HG03521 (cell line): ENCODE data around the gene FBXO5.
A peak's percentile ranks its signal among the peaks of the same experiment; 100 is the strongest.
"Not testable (repeated sequence)": the region's sequence is repeated elsewhere in the genome, so short reads cannot be mapped to it uniquely, and the experiment has no call there.

Experiments
- ATAC-seq: cut with Tn5 transposase; IDR thresholded peaks from one replicate; pipeline ENCODE4 v1.9.1; 2021; ENCODE audit warnings: mild to moderate bottlenecking, moderate library complexity; ENCODE audit not compliant: unreplicated experiment

FBXO5 gene

GRCh38 chr6:152982904-152983636, at the start of gene FBXO5:
TSS of gene FBXO5 (minus strand) at chr6:152983041. CDS start at chr6:152982959, 82 bp downstream.
- peak; percentile 83 for ATAC-seq

- ATAC-seq, result no peak
These were observed 49.5 kb upstream of the FBXO5 start for GRCh38 chr6:153032255-153032882.

- no peak for ATAC-seq
These were observed 48.6 kb upstream of the FBXO5 start for GRCh38 chr6:153031335-153031955.

GRCh38 chr6:153028963-153029362, 46.1 kb upstream of the FBXO5 start:
- ATAC-seq, result no peak

DNA sequence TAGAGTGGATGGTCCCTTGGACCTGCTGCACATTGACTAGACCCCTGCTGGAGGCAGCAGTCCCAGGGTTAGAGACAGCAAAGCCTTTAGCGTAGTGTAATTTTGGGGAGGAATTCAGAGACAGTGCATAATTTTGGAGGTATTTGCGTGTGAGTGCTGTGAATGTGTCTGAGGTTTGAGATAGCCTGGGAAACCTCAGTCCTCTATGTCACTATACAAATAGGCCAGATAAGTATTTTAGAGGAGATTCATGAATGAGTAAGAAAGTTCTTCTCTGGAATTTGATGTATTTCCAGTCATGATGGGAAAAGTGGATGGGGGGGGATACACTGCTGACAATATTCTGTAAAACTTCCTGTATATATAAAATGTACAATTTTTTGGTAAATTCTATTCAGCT, 45.4 kb upstream of the FBXO5 start:
- no peak for ATAC-seq

DNA sequence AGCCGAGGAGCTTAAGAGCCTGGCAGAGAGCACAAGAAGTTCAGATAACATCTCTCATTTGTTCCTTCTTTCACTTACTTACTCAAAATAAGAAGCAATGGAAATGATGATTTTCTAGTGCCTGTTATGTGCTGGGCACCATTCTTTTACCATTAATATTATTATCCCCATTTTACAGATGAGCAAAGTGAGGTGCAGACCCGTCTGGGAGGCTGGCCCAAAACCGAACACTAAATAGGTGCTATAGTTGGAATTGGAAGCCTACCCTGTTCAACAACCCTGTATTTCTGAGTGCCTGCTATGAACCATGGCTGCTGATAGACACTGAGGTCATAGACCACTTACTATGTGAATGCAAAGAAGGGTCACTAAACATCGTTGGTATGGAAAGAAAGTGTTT, 44.6 kb upstream of the FBXO5 start:
- ATAC-seq, result no peak

DNA sequence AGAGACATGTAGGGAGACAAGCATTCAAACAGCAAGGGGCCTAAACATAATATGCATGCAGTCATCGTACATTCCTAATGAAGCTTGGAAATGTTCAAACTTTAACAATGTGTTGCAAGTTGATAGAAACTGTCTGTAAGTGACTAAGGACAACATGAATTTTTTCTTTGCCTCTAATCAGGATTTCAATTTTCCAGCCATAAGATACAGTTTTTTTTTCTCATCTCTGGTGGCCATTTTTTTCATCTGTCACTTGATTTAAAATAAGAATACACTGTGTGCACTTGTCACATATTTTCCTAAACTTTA, 41.8 kb upstream of the FBXO5 start:
- no peak for ATAC-seq

DNA sequence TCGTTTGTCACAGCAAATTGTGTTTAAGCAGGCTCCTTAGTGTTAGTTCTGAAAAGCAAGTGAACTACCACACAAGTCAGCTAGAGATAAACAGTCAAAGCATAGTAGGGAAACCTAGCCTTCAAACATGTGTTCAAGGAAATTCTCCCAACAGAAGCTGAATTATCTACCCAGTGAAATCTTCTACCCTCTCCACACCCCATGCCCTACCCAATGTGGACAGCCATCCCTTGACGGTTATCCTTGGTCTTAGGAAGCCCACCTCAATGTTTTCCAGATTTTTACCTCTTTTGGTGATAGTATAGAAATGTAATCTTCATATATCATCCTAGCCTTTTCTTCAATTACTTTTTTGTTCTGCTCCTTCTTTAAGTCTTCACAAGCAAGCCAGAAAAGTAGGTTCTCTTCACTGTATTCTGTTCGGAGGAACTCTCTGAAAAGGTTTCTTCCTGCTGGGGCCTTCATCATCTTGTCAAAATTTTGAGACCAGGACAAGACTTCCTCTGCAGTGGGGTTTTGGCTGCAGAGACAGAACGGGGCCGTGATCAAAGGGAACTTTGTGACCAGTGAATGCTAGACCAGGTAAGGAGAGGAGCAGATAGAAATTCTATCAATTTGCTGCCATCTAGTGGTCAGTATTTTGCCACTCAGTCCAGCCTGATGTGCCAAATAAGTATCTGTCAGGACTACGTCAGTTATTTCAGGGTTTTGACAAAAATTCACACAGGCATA, 41.3 kb upstream of the FBXO5 start:
- peak; percentile 96 for ATAC-seq

DNA sequence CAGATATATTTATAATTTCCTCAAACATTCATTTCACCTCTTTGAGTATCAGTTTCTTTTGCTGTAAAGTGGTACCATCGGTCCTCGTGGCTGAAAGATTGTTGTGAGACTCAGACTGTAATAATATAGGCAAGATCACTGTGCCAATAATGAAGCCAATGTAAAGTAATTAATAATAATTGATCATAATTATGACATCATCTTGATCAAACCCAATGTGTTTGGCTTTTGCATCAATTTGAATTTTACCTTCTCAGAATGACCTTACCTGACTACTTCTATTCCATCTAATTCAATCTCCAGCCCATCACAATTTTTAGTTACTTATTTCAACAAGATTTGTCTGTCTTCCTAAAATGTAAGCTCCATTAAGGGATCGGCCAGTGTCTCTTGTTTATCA, 35.5 kb upstream of the FBXO5 start:
- no peak for ATAC-seq

GRCh38 chr6:153016846-153017245, 34.0 kb upstream of the FBXO5 start:
- ATAC-seq, result no peak

DNA sequence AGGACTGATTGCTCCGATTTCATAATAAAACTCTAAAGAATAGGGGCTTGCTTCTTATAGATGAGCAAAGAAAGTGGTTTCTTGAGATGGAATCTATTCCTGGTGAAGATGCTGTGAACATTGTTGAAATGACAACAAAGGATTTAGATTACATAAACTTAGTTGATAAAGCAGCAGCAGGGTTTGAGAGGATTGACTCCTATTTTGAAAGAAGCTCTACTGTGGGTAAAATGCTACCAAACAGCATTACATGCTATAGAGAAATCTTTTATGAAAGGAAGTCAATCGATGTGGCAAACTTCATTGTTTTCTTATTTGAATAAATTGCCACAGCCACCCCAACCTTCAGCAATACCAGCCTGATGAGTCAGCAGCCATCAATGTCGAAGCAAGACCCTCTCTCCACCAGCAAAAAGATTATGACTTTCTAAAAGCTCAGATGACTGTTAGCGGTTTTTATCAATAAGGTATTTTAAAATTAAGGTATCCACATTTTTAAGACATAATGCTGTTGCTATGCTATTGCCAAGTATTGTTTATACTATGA, 32.3 kb upstream of the FBXO5 start:
- no peak for ATAC-seq

GRCh38 chr6:153013438-153013837, 30.6 kb upstream of the FBXO5 start:
- no peak for ATAC-seq

DNA sequence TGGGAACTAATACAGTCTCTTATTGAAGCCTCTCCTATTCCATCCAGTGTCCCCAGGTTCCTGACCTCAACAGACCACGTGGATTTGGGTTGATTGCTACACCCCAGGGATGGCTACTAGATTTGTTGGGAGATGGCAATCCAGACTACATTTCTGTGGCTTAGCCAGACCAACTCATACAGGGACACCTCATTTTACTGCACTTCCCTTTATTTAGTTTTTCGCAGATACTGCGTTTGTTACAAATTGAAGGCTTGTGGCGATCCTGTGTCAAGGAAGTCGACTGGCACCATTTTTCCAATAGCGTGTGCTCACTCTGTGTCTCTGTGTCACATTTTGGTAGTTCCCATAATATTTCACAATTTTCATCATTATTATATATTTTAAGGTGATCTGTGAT, 30.0 kb upstream of the FBXO5 start:
- no peak for ATAC-seq

- peak; percentile 7 for ATAC-seq
These were observed 20.5 kb upstream of the FBXO5 start for GRCh38 chr6:153003366-153003690.

DNA sequence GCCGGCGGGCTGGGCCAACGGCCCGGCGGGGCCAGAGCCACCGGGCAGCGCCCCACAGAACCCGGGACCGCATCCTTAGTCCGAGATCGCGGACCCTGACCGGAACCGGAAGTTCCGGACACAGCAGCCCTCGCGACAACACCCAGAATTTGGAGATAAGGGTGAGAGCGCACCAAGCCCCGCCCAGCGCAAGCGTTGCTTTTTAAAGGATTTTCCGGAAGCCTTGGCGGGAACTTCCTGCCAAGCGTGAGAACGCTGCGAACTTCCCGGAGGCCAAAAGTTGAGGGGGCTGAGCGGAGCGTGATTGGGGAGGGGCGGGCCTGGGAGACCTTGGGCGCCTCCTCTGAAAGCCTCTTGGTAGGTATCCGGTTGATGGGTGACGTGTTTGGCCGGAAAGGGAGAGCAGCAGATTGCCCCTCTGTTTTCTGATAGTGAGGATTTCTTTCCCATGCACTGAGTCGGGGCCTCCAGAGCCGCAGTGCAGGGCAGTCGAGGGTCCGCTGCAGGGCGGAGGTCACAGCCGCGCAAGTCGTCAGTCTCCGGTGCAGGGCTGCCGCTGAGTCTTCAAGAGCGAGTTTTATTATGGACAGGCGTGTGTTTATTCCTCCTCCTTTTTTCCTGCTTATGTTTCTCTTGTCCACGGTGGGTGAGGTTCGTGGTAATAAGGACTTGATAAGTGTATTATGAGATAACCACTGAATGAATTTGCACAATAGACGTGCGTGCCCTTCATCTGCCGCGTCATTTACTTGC, 19.9 kb upstream of the FBXO5 start, which contains the start of gene MTRF1L:
TSS of gene MTRF1L (minus strand) at position 97 of the 753 bp plus-strand sequence. CDS start at position 73, 24 bp downstream.
- ATAC-seq, result peak; percentile 92

DNA sequence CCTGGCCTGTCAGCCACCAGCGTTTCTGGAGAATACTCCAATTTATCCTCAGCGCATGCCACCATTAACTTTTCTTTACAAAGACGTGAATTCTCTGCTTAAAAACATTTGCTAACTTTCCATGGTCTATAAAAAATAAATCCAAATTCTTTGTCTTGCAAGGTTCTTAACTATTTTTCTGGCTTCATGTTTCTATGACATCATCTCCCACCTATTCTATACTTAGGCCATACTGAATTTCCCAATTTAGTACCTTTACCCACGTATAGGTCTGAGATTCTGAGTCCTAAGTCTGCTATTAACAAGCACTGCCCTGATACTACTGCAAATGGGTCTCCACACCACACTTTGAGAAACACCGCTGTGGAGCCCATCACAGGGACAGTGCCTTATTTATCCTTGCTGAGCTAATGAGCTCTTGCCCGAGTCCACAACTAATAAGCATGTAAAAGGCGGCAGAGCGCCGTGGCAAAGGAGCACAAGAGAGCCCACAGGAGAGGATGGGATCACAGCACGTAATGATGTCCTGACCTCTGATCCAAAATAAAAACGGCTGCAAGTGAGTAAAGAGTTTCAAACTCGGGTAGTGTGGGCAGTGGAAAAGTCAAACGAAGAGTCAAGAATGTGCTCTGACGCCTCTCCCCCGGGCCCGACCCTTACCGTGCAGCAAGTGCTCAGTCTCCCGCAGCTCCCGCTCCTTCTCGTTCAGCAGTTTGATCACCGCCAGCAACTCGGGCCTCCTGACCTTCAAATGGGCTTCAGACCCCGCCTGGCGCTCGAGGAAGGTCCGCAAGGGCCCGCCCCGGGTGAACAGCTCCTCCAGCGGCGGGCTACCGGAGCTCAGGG, 19.1 kb upstream of the FBXO5 start:
- ATAC-seq, result peak; percentile 20

- ATAC-seq, result not testable (repeated sequence)
These were observed 17.9 kb upstream of the FBXO5 start for GRCh38 chr6:153000790-153001189.

DNA sequence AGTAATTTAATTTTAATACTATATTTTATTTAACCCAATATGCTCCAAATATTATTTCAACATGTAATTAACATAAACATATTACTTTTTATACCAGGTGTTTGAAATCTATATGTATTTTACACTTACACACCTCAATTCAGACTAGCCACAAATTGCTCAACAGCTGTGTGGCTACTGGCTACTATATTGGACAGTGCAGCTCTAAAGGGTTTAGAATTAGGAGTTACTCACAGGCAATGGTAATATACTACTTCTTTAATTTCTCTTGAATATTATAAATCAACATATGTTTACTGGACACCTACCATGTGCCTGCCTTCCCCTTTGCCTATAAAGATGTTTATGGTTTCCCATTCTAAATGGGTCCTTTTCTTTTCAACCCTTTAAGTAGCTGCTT, 17.4 kb upstream of the FBXO5 start:
- ATAC-seq, result no peak

GRCh38 chr6:152999538-152999937, 16.7 kb upstream of the FBXO5 start:
- not testable (repeated sequence) for ATAC-seq

DNA sequence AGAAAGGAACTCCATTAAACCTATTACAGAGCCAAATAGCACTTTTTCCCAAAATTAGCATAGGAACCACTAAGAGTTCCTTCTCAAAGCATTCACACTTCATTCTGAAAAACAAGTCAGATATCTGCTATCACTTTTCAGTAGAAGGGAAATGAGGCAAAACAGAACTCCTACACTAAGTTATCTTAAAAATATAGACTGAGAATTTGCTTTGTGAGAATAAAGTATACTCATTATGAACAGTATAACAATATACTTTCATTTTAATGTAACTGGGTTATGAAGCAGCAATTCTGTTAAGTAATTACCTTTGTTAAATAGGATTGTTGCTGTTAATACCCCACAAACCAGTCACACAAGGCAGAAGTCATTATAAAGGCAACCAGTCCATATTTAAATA, 11.0 kb upstream of the FBXO5 start:
- ATAC-seq, result no peak
